ENCODE results near the gene CFAP58. TPM values are rescaled to one million over a fixed set of nuclear protein-coding genes. Genes with fewer than 3 reads are reported as not detected.

CFAP58 gene
- total RNA-seq, 1 donor from 2014 or later, result 0.55 TPM

DNA sequence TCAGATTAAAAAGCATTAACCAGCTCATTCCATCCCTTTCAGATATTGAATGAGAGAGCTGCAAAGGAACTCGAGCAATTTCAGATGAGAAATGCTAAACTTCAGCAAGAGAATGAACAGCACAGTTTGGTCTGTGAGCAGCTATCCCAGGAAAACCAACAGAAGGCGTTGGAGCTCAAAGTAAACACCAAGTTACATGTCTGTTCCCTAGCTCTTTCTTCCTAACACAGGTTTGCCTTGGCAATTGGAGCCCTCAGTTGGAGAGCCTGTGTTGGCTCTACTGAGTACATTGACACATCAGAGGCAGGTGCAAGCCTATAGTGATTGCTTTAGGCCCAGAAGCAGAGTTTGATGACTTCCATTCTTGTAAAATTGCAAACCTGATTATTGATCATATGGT lies 14.7 kb downstream of the CFAP58 start:
- DNase-seq (ENCODE audit: low spot score), result no peak

DNA sequence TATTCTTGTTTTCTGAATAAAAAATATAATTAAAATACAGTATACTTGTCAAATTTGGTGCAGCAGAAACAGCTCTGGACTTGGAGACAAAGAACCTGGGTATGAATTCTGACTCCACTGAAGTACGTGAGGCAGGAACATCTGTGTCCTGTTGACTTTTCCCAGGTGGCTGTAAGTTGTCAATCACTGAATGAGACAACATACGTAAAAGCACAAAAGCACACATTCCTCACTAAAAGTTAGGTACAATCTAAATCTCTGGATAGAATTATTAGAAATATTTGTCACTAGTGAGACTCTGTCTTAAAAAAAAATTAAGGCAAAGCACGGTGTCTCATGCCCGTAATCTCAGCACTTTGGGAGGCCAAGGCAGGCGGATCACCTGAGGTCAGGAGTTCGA lies 18.1 kb downstream of the CFAP58 start:
- no peak for DNase-seq (ENCODE audit: low spot score)

DNA sequence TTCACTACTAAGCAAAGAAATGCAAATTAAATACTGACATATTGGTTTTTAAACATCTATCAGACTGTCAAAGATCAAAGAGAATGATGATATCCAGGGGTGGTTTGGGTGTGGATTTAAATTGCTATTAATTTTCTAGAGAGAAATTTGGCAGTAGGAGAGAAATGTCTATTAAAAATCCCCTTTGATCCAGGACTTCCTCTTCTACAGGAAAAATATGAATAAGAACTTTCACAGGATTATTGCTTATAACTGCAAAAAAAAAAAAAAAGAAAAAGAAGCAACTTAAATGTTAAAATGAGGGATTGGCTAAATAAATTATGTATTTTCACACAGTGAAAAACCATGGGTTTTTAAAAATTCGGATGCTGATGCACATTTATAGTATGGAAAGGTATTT lies 21.0 kb downstream of the CFAP58 start:
- no peak for DNase-seq (ENCODE audit: low spot score)

DNA sequence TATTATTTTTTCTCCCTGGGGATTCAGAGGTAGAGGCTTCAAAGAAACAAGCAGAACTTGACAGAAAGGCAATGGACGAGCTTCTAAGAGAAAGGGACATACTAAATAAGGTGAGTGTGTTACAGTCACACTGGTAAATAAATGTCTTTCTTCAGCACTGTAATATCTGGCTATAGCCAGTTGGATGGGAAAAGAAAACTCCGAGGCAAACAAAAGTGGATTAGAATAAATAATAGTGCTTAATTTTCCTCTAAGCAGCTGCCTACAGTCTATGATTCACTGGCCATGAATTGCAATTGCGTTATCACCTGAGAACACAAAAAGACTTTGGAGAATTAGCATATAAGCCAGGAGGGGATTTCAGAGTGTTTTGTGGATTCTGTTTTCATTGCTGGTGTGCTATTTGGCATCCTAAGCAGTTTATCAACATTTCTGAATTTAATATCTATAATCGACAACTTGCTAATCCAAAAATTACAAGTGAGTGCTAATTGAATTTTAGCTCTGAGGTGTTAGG lies 23.2 kb downstream of the CFAP58 start:
- DNase-seq (ENCODE audit: low spot score), result no peak

DNA sequence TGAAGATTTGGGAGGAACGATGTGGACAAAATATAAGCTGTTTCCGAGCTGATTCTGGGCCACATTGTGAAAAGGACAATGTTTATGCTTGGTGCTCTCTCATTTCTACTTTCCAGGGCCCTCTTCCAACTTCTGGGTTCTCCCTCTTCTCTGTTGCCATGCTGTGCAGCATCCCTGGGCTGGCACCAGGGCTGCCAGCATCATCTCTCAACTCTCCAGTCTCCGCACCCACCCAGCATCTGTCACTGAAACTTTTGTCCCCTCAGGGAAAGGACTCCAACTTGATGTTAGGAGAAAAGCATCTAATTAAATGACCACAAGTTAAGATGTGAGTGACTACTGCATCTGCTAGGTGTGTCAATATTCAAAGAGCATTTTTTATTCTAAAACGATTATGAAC lies 26.7 kb downstream of the CFAP58 start:
- no peak for DNase-seq (ENCODE audit: low spot score)

DNA sequence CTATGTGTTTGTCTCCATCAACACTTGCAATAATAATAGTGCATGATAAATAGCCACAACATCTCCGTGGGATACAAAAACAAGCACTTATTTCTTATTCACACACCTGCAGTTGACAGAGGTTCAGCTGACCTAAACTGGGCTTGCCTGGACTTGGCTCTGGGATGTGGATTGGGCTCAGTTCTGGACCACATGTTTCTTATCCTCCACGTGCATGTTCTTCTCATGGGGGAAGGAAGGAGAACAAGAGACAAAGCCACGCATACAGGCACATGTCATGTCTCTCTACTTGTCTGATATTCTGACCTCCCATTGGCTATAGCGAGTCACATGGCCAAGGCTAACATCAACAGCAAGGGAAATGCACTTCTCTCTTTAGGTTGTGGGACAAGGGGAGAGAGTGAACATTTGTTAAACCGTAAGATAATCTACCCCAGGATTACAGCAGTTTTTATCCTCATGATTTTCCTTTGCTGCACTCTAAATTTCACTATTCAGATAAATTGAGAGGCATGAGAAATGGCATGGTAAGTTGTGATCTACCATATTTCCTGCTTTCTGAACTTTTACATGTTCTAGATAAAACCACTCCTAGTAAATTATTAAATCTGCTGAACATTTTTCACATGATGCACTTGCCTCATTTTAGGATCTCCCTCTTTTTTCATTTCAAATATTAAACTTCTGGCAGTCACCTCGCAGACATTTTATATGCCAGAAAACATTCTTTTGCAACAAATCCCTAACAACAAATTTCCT lies 33.7 kb downstream of the CFAP58 start:
- no peak for DNase-seq (ENCODE audit: low spot score)

DNA sequence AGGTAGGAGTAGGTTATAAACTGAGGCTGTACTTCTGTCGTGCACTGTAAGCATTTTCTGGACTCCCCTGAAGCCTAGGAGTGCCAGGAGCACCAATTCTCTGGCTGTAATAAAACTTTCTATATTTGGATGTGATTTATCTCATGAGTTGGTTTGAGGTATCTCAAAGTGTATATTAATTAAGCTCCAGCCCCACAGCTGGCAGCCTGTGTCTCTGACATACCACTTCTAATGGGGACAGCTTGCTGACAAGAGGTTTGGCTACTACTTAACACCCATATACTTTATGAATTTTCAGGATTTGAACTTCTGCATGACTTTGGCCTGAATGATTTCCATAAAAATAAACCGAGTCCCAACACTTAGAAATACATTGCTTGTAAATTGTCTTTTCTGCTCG lies 35.2 kb downstream of the CFAP58 start:
- DNase-seq (ENCODE audit: low spot score), result no peak

DNA sequence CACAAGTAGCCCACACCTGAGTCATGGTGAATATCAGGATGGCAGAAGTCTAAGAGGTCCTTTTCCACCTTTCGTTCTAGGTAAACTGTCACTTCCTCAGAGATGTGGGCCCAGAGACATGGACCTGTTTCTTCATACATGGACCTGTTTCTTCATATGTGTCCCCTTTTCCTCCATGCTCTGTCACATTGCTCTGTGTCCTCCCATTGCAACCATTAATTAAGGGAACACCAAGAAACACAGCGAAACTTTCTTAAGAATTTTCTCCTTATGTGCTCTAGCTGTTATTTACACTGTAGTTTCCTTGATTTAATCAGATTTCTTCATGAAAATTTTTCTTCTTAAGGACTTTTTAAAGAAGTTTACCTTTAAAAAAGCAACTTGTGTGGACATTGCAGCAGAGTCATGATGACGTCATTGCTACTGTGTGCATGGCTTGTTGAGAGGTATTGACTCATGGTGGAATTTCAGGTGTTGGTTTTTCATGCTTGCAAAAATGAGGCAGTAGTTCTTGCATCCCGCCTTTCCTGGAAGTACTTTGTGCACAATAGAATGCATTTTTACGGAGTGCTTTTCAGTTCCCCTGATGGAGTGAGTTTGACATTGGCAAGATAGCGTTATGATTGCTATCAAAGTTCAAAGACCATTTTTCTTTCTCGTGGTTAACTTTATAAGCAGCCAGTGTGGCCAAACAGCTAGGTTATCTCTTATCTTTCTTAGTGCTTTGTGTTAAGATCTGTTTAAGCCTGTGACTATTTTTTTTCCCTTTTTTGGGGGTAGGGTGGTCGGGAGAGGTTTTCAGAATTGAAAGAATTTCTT lies 37.7 kb downstream of the CFAP58 start:
- DNase-seq (ENCODE audit: low spot score), result no peak

DNA sequence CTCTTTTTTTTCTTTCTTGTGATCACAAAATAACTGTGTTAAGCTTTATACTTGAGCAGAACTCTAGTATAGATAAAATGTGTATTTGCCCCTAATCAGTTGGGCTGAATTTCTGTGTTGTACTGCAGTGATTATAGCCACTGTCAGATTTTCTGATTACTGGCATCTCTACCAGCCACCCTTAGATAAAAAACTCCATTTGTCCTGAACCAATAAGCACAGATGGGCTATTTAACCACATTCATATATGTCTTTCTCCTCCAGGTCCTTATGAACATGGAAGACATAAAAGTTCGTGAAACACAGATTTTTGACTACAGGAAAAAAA lies 38.3 kb downstream of the CFAP58 start:
- DNase-seq (ENCODE audit: low spot score), result no peak

DNA sequence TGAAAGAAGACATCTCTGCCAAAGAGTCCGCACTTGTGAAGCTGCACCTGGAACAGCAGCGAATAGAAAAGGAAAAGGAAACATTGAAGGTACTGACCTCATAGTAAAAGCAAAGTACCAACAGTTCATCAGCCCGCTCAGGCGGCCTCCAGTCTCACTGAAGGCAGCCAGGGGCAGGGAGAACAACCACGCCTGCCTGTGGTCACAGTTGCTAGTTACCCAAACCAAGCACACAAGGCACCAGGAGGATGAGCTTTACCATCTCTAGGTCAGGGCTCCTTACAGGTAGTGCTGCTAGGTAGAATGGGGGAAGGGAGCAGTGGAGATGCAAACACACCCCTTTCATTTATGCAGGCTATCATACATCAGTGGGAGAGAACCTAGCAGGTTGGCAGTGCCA lies 39.8 kb downstream of the CFAP58 start:
- no peak for DNase-seq (ENCODE audit: low spot score)

DNA sequence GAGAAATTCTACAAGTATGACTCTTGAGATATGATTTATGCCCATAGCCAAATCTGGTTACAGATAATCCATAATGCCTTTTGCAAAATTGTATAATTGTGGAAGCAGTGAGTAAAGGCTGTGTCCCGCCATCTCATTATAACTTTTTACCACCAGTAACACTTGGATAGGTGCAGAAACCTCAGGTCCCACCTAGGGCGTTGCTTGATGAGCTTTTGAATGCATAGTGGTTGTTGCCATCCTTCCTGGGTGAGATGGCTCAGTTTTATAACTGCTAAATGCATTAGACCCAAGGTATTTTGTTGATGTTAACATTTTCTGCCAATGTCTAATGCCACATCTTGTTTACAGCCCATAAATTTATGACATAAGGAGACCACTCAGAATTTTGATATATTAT lies 42.9 kb downstream of the CFAP58 start:
- DNase-seq (ENCODE audit: low spot score), result no peak

DNA sequence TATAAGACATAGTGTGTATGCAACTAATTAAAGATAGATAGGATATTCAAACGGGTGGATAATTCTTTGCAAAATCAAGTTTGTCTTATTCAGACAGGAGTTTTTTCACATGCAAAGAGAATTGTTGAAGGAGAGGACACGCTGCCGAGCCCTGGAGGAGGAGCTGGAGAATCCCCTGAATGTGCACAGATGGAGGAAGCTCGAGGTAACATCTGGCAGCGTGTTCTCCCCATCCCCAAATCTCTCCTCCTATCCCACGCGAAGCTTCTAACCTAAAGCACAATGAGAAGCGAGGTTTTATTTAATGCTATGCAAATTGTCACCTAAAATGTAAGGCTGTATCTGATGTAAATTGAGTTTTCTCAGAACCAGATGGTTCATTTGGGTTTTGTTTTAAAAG lies 50.0 kb downstream of the CFAP58 start:
- no peak for DNase-seq (ENCODE audit: low spot score)

DNA sequence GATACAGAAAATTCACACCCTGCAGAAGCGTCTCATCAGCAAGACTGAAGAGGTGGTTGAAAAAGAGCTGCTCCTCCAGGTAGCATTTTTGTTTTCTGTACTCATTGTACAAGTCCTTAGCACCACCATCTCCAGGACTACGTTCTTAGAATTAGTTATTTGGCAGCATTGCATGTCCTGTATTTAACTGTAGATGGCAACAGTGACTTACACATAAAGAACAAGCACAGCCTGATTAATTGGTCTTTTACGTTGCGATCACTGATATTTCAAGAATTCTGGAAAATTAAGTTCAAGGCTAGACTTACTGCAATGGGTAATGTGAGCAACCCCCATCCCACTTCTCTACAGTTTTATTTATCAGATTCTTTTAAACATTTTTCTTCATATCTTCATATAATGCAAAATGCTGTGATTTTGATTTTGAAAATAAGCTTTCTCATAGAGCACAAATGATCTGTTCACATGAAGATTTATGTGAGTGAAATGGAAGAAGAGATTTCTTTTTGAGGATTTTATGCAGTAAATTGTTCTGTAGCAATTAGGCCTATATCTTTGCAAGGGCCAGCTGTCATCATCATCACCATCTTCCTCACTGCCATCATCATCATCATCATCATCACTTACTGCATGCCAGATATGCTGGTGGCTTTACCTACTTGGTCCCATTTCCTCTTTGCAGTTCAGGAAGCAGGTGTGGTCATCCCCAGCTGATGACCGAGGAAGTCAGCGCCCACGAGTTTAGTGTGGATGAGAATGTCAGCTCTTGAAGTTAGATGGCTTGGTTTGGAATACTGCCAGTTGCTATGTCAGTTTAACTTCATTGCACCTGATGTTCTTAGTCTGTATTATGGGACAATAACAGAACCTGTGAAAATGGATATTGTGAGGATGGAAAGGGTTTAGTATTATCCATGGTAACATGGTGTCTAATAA lies 53.4 kb downstream of the CFAP58 start:
- DNase-seq (ENCODE audit: low spot score), result no peak

DNA sequence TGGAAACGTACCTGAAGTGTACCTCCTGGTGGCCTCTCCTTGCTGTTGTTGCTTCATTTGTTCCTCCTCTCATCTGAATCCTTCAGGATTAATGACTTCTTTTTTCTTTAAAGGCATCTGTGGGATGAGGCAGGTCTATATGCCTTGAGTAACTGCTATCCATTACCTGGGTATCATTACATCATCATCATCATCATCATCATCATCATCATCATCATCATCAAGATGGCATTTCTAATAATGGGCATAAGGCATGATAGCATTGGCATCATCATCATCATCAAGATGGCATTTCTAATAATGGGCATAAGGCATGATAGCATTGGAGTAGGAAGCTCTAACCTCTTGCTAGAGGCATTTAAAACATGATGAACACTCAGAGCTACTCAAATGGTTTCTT lies 59.9 kb downstream of the CFAP58 start:
- no peak for DNase-seq (ENCODE audit: low spot score)

DNA sequence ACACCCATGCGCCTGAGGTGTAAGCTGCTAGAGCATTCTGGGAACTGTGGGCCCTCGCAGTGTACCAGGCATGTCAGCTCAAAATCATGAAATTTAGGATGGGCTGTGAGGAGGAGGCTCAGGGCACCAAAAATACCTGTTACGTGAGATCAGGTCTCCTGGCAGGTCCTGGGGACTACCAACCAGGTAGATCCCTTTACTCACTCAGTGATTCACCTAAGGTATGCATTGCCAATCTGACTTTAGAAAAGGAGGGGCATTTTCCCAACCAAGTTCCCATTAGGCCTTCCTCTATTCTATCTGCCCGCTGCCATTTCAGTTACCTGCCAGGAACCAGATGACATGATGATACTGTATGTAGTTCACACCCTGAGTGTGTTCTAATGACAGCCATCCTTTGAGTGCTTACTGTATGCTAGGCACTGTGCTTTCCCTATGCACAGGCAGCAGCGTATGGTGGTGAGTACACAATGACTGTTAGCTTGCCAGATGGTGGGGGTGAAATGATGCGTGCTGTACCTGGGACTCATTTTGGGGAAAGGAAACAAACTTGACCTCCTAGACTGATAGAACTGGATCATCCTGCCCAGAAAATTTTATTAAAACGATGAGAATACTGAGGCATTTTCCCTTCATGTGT lies 62.0 kb downstream of the CFAP58 start:
- DNase-seq (ENCODE audit: low spot score), result no peak

DNA sequence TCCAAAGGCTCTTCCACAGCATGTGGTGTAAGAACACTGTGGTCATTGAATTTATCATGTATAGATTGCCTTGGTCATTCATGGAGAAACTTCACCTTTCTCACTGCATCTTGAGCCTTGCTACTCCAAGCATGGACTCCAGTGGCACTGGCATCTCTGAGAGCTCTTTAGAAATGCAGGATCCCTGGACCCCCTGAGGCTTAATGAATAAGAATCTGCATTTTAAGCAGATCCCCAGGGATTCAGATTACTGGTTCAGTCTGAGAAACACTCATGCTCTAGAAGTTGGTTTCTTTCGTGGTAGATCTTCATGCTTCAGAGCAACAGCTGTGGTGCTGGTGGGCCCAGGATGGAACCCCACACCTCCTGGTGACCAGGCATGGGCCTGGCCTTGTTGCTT lies 63.2 kb downstream of the CFAP58 start:
- no peak for DNase-seq (ENCODE audit: low spot score)

DNA sequence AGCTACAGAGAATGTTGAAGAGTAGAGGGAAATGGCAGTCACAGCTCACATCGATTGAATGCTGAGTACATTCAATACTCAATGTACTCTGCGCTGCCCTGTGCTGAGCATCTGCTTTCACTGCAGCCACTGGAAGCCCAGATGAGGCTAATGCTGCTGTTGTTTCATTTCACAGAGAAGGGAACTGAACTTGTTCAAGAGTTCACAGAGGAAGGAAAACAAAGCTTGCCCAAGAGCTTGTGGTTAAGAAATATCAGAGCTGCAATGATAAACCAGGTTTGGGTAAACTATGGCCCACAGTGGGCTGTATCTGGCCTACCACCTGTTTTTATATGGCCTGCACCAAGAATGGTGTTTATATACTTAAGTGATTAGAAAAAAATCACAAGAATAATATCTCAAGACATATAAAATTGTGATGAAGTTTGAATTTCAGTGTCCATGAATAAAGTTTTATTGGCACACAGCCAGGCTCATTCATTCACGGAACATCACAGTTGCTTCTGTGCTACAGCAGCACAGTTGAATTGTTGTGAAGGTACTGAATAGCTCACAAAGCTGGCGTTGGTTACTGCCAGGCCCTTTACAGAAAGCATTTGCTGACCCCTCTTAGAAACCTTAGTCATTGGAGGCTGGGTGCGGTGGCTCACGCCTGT lies 64.1 kb downstream of the CFAP58 start:
- DNase-seq (ENCODE audit: low spot score), result no peak

DNA sequence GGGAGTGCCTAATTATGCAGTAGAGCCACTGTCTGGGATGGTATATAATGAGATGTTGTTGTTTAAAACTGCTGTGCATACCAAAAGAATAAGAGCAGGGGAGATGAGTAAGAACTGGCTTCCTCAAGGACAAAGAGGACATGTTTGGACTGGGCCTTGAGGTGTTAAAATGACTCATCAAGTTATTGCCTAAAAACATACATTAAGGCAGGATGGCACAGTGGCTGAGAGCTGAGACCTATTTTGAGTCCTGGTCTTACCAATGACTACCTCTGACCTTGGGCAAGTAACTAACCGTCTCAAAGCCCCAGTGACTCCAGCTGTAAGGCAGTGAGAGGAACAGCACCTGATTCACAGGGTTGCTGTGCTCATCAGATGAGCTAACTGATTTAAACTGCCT lies 71.1 kb downstream of the CFAP58 start:
- no peak for DNase-seq (ENCODE audit: low spot score)

DNA sequence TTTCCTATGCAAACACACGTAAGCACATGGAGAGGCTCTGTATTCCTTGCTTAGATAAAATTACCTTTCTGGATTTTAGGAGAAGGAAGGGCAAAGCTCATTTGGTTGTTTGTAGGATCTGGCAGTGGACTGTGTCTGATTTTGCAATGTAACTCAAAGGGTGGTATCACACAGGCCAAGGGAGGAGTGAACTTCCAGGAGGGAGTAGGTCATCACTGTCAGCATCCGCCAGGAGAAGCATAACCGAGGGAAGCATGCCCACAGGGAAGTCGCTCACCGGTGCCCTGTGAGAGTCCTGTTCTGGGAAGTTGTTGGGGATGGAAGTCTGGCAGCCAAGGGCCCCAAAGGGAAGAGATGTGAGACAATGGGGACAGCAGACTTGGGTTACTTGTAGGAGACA lies 74.4 kb downstream of the CFAP58 start:
- no peak for DNase-seq (ENCODE audit: low spot score)

DNA sequence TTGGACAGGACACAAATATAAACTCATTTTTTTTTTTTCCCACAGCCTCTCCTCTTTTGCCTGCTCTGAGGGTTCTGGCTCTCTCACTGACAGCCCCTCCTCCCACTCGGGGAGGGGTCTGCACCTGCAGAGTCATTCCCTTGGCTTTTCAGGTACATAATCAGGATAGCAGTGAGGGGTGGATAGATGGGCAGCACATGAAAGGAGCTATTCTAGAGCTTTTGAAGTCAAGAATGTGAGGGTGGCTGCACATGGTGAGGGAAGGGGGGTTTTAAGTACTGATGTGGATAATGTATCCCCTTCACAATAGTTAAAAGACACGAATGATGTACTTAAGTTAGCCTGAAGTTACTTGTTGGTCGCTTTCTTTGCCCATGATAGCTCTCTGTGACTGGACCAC lies 76.2 kb downstream of the CFAP58 start:
- no peak for DNase-seq (ENCODE audit: low spot score)

DNA sequence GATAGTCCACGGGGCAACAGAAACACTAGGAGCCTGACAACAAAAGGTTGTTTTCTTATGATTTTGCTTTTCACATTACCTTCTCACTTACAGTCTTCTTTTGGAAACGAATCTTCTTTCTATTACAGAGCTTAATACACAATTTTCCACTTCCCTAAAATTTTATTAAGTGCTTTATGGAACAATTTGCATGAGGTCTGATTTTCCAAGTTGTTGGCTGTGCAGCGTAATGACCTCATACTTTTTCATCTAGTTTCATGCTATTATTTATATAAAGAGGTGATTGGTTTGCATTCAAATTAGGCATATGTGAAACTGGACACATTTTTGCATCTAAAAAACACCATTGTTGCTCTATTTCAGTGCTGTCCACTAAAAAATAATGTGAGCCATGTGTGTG lies 76.7 kb downstream of the CFAP58 start:
- no peak for DNase-seq (ENCODE audit: low spot score)

Data from ureter (tissue), 1 donor.